HG03354 (cell line): Measurements from ENCODE around the gene ACVRL1.

ENCODE experiments used
- ATAC-seq: cut with Tn5 transposase; IDR thresholded peaks from one replicate; pipeline ENCODE4 v1.9.1; 2021; ENCODE audit warnings: mild to moderate bottlenecking; ENCODE audit not compliant: unreplicated experiment, poor library complexity, severe bottlenecking

ACVRL1 gene

GRCh38 chr12:51954561-51955361, 47.5 kb downstream of the ACVRL1 start:
- ATAC-seq, result no peak

GRCh38 chr12:51955702-51956101, 48.4 kb downstream of the ACVRL1 start:
- ATAC-seq, result no peak

GRCh38 chr12:51958542-51958941, 51.2 kb downstream of the ACVRL1 start:
- no peak for ATAC-seq

GRCh38 chr12:51959211-51959610, 51.9 kb downstream of the ACVRL1 start:
- ATAC-seq, result no peak

GRCh38 chr12:51959921-51960320, 52.6 kb downstream of the ACVRL1 start:
- no peak for ATAC-seq

- ATAC-seq, result no peak
Measured at GRCh38 chr12:51960488-51960887, 53.2 kb downstream of the ACVRL1 start.

GRCh38 chr12:51960890-51961289, 53.6 kb downstream of the ACVRL1 start:
- no peak for ATAC-seq

- no peak for ATAC-seq
Measured at GRCh38 chr12:51961834-51962233, 54.5 kb downstream of the ACVRL1 start.

GRCh38 chr12:51962737-51963136, 55.4 kb downstream of the ACVRL1 start:
- no peak for ATAC-seq

GRCh38 chr12:51963477-51963876, 56.2 kb downstream of the ACVRL1 start:
- no peak for ATAC-seq

- no peak for ATAC-seq
Measured at GRCh38 chr12:51969643-51970042, 62.3 kb downstream of the ACVRL1 start.

- ATAC-seq, result peak; percentile 92
Measured at GRCh38 chr12:51970904-51971646, 63.8 kb downstream of the ACVRL1 start.

GRCh38 chr12:51971679-51972421, 64.5 kb downstream of the ACVRL1 start:
- peak; percentile 40 for ATAC-seq

GRCh38 chr12:51972422-51972812, 65.1 kb downstream of the ACVRL1 start:
- no peak for ATAC-seq

GRCh38 chr12:51972849-51973273, 65.6 kb downstream of the ACVRL1 start:
- ATAC-seq, result no peak
